Vagina (tissue), 2 donors: ENCODE results near the gene TMEM145.

Experiments
- POLR2AphosphoS5 ChIP-seq, 2 donors: sonication (generic); formaldehyde crosslinking; IDR thresholded peaks; one replicate each; pipeline ENCODE4 v1.9.0; 2017; ENCODE audit warnings: antibody characterized with exemption in 2 of 2, mild to moderate bottlenecking in 2 of 2, low read depth in 1 of 2; ENCODE audit not compliant: insufficient read depth in 1 of 2
- TF ChIP-seq, protein P1 (sequence below), 3 experiments: fragments of 450-650 bp in 2 of 3; fragments of 200-600 bp in 1 of 3; sonication (generic) in 1 of 3; IDR thresholded peaks; one replicate each; pipeline ENCODE4 v1.5.1; 2017 to 2019; ENCODE audit warnings: antibody characterized with exemption in 3 of 3, mild to moderate bottlenecking in 2 of 3, moderate library complexity in 2 of 3

DNA sequence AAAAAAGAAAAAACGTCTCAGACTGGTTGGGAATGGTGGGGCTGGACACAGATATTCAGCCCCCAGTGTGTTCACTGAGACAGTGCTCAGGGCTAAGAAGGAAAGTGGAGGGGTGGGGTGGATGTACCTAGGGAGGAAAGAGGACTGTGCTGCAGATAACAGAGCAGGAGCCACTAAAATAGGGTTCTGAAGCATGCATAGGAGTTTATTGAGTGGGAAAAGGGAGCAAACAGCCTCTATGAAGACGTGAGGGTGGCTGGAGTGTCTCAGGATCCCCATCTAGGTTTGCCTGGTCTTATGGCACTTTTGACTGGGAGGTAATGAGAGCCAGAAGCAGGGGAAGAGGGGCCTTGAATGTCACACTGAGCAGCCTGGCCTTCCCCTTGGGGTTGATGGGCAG lies 15.7 kb downstream of the TMEM145 start:
- no peak for TF ChIP-seq POLR2AphosphoS5 (IDR thresholded peaks at IDR 0.05; ENCODE audit: insufficient read depth in 1 of 2, low read depth in 1 of 2)
- TF ChIP-seq, protein P1, sequence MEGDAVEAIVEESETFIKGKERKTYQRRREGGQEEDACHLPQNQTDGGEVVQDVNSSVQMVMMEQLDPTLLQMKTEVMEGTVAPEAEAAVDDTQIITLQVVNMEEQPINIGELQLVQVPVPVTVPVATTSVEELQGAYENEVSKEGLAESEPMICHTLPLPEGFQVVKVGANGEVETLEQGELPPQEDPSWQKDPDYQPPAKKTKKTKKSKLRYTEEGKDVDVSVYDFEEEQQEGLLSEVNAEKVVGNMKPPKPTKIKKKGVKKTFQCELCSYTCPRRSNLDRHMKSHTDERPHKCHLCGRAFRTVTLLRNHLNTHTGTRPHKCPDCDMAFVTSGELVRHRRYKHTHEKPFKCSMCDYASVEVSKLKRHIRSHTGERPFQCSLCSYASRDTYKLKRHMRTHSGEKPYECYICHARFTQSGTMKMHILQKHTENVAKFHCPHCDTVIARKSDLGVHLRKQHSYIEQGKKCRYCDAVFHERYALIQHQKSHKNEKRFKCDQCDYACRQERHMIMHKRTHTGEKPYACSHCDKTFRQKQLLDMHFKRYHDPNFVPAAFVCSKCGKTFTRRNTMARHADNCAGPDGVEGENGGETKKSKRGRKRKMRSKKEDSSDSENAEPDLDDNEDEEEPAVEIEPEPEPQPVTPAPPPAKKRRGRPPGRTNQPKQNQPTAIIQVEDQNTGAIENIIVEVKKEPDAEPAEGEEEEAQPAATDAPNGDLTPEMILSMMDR (IDR thresholded peaks at IDR 0.05) = no peak
